H1 (cell line): ENCODE data around the gene RMDN3. TPM values are rescaled to one million over a fixed set of nuclear protein-coding genes. Genes with fewer than 3 reads are reported as not detected.

ENCODE experiments used
- CHD2 ChIP-seq: IDR thresholded peaks from 2 replicates; pipeline ENCODE4 v1.6.1; 2012; ENCODE audit warnings: low read length, improper control_type of control experiment
- CREB1 ChIP-seq: IDR thresholded peaks from 2 replicates; pipeline ENCODE4 v1.6.1; 2012; ENCODE audit warnings: inconsistent platforms
- EP300 ChIP-seq, 2 experiments: IDR thresholded peaks; 1 replicate in 1 of 2; 2 replicates in 1 of 2; pipeline ENCODE4 v1.6.1; 2011 to 2012; ENCODE audit warnings: low read depth in 2 of 2, low read length in 2 of 2, mild to moderate bottlenecking in 2 of 2, borderline replicate concordance in 1 of 2, inconsistent platforms in 1 of 2, moderate library complexity in 1 of 2
- GTF2F1 ChIP-seq: IDR thresholded peaks from 2 replicates; pipeline ENCODE4 v1.6.1; 2012; ENCODE audit warnings: low read depth, low read length, improper control_type of control experiment, borderline replicate concordance
- JUND ChIP-seq: IDR thresholded peaks from 2 replicates; pipeline ENCODE4 v1.6.1; 2011; ENCODE audit warnings: mild to moderate bottlenecking, improper control_type of control experiment, low read length
- MAFK ChIP-seq: IDR thresholded peaks from 2 replicates; pipeline ENCODE4 v1.6.1; 2012; ENCODE audit warnings: low read depth, mild to moderate bottlenecking, improper control_type of control experiment, low read length
- SIN3A ChIP-seq, 2 experiments: IDR thresholded peaks in 1 of 2; conservative IDR thresholded peaks in 1 of 2; 2 replicates each; pipeline ENCODE4 v1.6.1; 2011 to 2012; ENCODE audit warnings: low read length in 2 of 2, improper control_type of control experiment in 1 of 2, low read depth in 1 of 2, mild to moderate bottlenecking in 1 of 2
- polyA plus RNA-seq, 7 experiments: library from polyadenylated mRNA; depleted of rRNA in 3 of 7; stranded (reverse) in 5 of 7; unstranded in 2 of 7; fragments of >200 nt in 5 of 7; fragments of 200-250 nt in 2 of 7; gene quantifications; 1 replicate in 5 of 7; 2 replicates in 1 of 7; 4 replicates in 1 of 7; pipeline versions ENCODE4 v1.2.1 to v1.2.3, GENCODE V29; 2011 to 2013; ENCODE audit warnings: missing spikeins in 2 of 7, mixed read lengths in 2 of 7
- total RNA-seq: library from RNA; stranded (reverse); fragmentation: NEBNext Ultra II Directional; extraction: Animal tissue kit (Norgen Biotek cat#: 25700); gene quantifications from 2 replicates; pipeline ENCODE4 v1.2.1, GENCODE V29; 2021
- TF ChIP-seq, protein P1 (sequence below): IDR thresholded peaks from 2 replicates; pipeline ENCODE4 v1.6.1; 2012; ENCODE audit warnings: inconsistent platforms

The RMDN3 gene
- total and polyA plus RNA-seq, 2 of the 8 experiments (the other 6 are each of a cell fraction or from before 2014, with no cell fraction given) = 10.8 to 24.1 TPM

DNA sequence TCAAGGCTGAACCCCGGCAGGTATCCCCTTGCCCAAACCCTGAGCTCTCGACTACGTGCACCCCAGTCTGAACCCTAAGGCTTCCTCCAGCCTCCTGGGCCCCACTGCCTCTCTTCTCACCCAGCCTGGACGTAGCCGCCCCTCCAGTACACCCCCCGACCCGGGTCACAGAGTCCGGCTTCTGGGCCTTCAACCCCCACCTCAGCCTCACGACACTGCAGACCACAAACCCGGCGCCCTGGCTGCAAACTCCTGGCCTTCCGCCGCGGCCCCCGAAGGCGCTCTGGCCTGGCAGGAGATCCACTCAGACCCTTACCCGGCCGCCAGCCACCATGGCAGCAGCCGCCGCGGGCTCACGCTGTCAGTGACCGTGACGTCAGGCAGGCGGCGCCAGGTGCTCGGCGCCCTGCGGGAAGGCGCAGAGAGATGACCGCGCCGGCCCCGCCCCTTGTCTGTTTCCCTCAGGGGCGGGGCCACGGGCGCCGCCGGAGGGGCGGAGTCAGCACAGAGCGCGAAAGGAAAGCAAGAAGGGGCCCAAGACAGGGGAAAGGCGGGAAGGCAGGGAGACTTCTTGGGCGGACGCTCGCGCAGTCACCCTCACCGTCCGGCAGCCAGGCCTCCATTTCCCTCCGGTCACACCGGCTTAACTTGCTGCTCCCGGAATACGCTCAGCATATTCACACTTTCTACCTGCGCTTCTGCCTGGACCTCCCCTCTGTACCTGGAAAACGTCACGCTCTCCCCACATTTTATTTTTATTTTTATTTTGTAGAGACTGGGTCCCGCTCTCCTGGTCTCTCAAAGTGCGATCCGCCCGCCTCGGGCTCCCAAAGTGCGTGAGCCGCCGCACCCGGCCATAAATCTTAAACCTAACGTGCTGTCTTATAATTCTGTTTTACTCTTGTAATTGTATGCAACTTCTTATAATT lies at the start of gene RMDN3 (continued):
- TF ChIP-seq EP300 (IDR thresholded peaks at IDR 0.05; ENCODE audit: borderline replicate concordance in 1 of 2, low read depth in 2 of 2, low read length in 2 of 2) (peak in 1 of 2 experiments; percentile 61; a peak in 1 of 3 replicates), JUND (peak; percentile 57; the same call in 1 of the 2 replicates), MAFK (no peak), SIN3A (conservative IDR thresholded peaks at IDR 0.05 in 1 of 2, IDR thresholded peaks at IDR 0.05 in 1 of 2; ENCODE audit: low read depth in 1 of 2, low read length in 2 of 2) (peak; percentile 72 to 99; a peak in 3 of 4 replicates), CREB1 (peak; percentile 100), GTF2F1 (peak; percentile 80), CHD2 (peak; percentile 20; the same call in 1 of the 2 replicates)
- TF ChIP-seq, protein P1, sequence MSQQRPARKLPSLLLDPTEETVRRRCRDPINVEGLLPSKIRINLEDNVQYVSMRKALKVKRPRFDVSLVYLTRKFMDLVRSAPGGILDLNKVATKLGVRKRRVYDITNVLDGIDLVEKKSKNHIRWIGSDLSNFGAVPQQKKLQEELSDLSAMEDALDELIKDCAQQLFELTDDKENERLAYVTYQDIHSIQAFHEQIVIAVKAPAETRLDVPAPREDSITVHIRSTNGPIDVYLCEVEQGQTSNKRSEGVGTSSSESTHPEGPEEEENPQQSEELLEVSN = peak; percentile 87
